GM18867 (cell line): ENCODE measurements around the gene UPP1.

Experiments
- ATAC-seq: cut with Tn5 transposase; IDR thresholded peaks from one replicate; pipeline ENCODE4 v1.9.1; 2021; ENCODE audit warnings: mild to moderate bottlenecking, moderate library complexity; ENCODE audit not compliant: unreplicated experiment

The UPP1 gene

DNA sequence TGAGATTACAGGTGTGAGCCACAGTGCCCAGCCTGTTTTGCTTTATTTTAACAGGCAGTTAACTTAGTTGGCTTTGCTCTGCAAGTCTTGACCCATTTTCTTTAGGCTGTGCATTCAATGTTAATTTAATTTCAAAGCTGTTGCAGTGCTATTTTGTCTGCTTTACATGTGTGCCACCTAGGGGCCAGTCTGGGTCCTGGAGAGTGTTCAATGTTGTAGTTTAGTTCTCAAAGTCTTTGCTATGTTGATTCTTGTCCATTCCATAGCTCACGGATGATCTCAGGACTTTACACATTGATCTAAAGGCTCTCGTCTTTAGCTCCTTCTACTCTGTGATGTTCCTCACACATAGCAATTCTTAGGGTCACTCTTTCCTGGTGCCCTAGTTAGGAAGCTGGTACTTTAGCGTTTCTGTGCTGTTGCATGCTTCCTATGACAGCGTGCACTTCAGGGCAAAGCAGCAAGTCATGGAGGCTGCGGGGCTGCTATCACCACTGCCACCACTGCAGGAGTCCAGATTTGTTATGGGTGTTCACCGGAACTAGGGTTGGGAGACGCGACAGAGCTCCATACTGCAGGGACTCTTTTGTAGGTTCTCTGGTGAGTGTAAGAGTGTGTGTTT lies 65.8 kb downstream of the UPP1 start:
- peak; percentile 89 for ATAC-seq
